Neural progenitor cell (in vitro differentiated cells): ENCODE results near the gene MYMK.

Experiments used
- CTCF ChIP-seq: fragments of 200-600 bp; sonication (generic); IDR thresholded peaks from 2 replicates; pipeline ENCODE4 v1.5.1; 2017; ENCODE audit warnings: antibody characterized with exemption, mild to moderate bottlenecking
- EZH2 ChIP-seq: fragments of 200-600 bp; sonication (generic); IDR thresholded peaks from 2 replicates; pipeline ENCODE4 v1.6.1; 2017; ENCODE audit warnings: antibody characterized with exemption, mild to moderate bottlenecking, moderate library complexity
- EZH2phosphoT487 ChIP-seq: fragments of 200-600 bp; sonication (generic); IDR thresholded peaks from 2 replicates; pipeline ENCODE4 v1.6.1; 2017; ENCODE audit warnings: antibody characterized with exemption

- TF ChIP-seq CTCF (no peak), EZH2 (no peak), EZH2phosphoT487 (no peak)
Measured at GRCh38 chr9:133566382-133566781, 41.6 kb upstream of the MYMK start.
